Breast epithelium (tissue), 4 donors: ENCODE measurements around the gene NEK6. TPM values are rescaled to one million over a fixed set of nuclear protein-coding genes. Genes with fewer than 3 reads are reported as not detected.
"Not testable (repeated sequence)": the region's sequence is repeated elsewhere in the genome, so short reads cannot be mapped to it uniquely, and the experiment has no call there.

Experiments
- DNase-seq, 2 donors: peaks; one replicate each; pipeline ENCODE4 v3.0.0-alpha.2; 2019; ENCODE audit warnings: low spot score in 2 of 2
- H3K27ac ChIP-seq, 2 donors: fragments of 200-600 bp; sonication (generic) in 1 of 2; one replicate each; pipeline ENCODE4 v1.5.1; 2016 to 2019; ENCODE audit warnings: mild to moderate bottlenecking in 1 of 2
- H3K27me3 ChIP-seq, 2 donors: fragments of 200-600 bp; sonication (generic) in 1 of 2; one replicate each; pipeline versions ENCODE4 v1.5.1 to v1.6.0; 2017 to 2019; ENCODE audit warnings: control low read depth in 1 of 2, mild to moderate bottlenecking in 1 of 2
- H3K36me3 ChIP-seq: fragments of 200-600 bp; one replicate; pipeline ENCODE4 v1.5.1; 2019
- H3K4me1 ChIP-seq, 2 donors: fragments of 200-600 bp; sonication (generic); one replicate each; pipeline ENCODE4 v1.5.1; 2016 to 2019; ENCODE audit warnings: control low read depth in 1 of 2
- H3K4me3 ChIP-seq, 3 donors: fragments of 200-600 bp; sonication (generic); 1 replicate in 2 of 3; 2 replicates in 1 of 3; pipeline ENCODE4 v1.5.1; 2016 to 2019; ENCODE audit warnings: mild to moderate bottlenecking in 3 of 3, moderate library complexity in 2 of 3
- H3K9me3 ChIP-seq, 2 donors: fragments of 200-600 bp; sonication (generic) in 1 of 2; one replicate each; pipeline ENCODE4 v1.5.1; 2016 to 2019; ENCODE audit warnings: control low read depth in 1 of 2
- CTCF ChIP-seq, 3 donors: fragments of 450-650 bp; IDR thresholded peaks; one replicate each; pipeline ENCODE4 v1.5.1; 2016 to 2017; ENCODE audit warnings: antibody characterized with exemption in 3 of 3, mild to moderate bottlenecking in 3 of 3, moderate library complexity in 3 of 3
- POLR2A ChIP-seq: fragments of 450-650 bp; IDR thresholded peaks from one replicate; pipeline ENCODE4 v1.6.1; 2016; ENCODE audit warnings: antibody characterized with exemption, mild to moderate bottlenecking, moderate library complexity
- POLR2AphosphoS5 ChIP-seq, 3 donors: sonication (generic); formaldehyde crosslinking; IDR thresholded peaks; one replicate each; pipeline ENCODE4 v1.6.1; 2017; ENCODE audit warnings: antibody characterized with exemption in 3 of 3
- intact Hi-C: fragments of 100-400 bp; cut with DNase I; formaldehyde crosslinking; loops from one replicate; pipeline ENCODE4 v1.15.1; 2023; ENCODE audit warnings: low total_unique reads
- total RNA-seq, 3 donors: library from RNA; depleted of rRNA; stranded (reverse); fragments of >200 nt; gene quantifications; one replicate each; pipeline ENCODE4 v1.1.0, GENCODE V29; 2016

Gene NEK6
- total RNA-seq, 3 donors from 2014 or later = 17.8 to 31.5 (median 22.2) TPM

- no peak overlapping the region for H3K27ac ChIP-seq
- H3K27me3 ChIP-seq = no peaks in the 10 kb centered on the region
- no peak overlapping the region for H3K4me3 ChIP-seq
- TF ChIP-seq POLR2A (no peak), CTCF (IDR thresholded peaks at IDR 0.05) (no peak), POLR2AphosphoS5 (IDR thresholded peaks at IDR 0.05) (no peak)
- H3K9me3 ChIP-seq = no peaks in the 10 kb centered on the region
- intact Hi-C loops = no loop called here
- no peaks in the 10 kb centered on the region for H3K36me3 ChIP-seq
- peak in 1 of 2 donors; percentile 43 for DNase-seq
- H3K4me1 ChIP-seq = no peaks in the 10 kb centered on the region
These were observed 9.7 kb upstream of the NEK6 start for GRCh38 chr9:124248066-124248465.

GRCh38 chr9:124248960-124249359 is 8.8 kb upstream of the NEK6 start:
- DNase-seq = peak in 1 of 2 donors; percentile 20
- H3K9me3 ChIP-seq = no peaks in the 10 kb centered on the region
- H3K36me3 ChIP-seq = no peaks in the 10 kb centered on the region
- no peak overlapping the region for H3K27ac ChIP-seq
- intact Hi-C loops = no loop called here
- no peak overlapping the region for H3K4me3 ChIP-seq
- H3K27me3 ChIP-seq = no peaks in the 10 kb centered on the region
- no peaks in the 10 kb centered on the region for H3K4me1 ChIP-seq
- TF ChIP-seq POLR2A = no peak
- no peak for TF ChIP-seq POLR2AphosphoS5 (IDR thresholded peaks at IDR 0.05)
- TF ChIP-seq CTCF (IDR thresholded peaks at IDR 0.05) = no peak

GRCh38 chr9:124251204-124251603 is 6.5 kb upstream of the NEK6 start:
- TF ChIP-seq CTCF (IDR thresholded peaks at IDR 0.05) (no peak), POLR2A (no peak), POLR2AphosphoS5 (IDR thresholded peaks at IDR 0.05) (no peak)
- DNase-seq = no peak
- H3K4me1 ChIP-seq = no peaks in the 10 kb centered on the region
- no peaks in the 10 kb centered on the region for H3K36me3 ChIP-seq
- H3K27me3 ChIP-seq = no peaks in the 10 kb centered on the region
- intact Hi-C loops = no loop called here
- no peak overlapping the region for H3K4me3 ChIP-seq
- H3K27ac ChIP-seq = no peak overlapping the region
- H3K9me3 ChIP-seq = no peaks in the 10 kb centered on the region

- Histone ChIP-seq H3K9me3 (no peaks in the 10 kb centered on the region), H3K4me3 (no peak overlapping the region), H3K27ac (no peak overlapping the region), H3K27me3 (no peaks in the 10 kb centered on the region), H3K36me3 (no peaks in the 10 kb centered on the region), H3K4me1 (no peaks in the 10 kb centered on the region)
- no peak for TF ChIP-seq POLR2AphosphoS5 (IDR thresholded peaks at IDR 0.05)
- TF ChIP-seq POLR2A = no peak
- TF ChIP-seq CTCF (IDR thresholded peaks at IDR 0.05) = no peak
- DNase-seq = no peak
- intact Hi-C loops = no loop called here
These were observed 6.0 kb upstream of the NEK6 start for GRCh38 chr9:124251605-124252378.

- H3K9me3 ChIP-seq, H3K36me3 ChIP-seq, intact Hi-C loops, H3K4me1 ChIP-seq, H3K27ac ChIP-seq, H3K27me3 ChIP-seq, DNase-seq, H3K4me3 ChIP-seq: not testable (repeated sequence)
These were observed 4.9 kb upstream of the NEK6 start for GRCh38 chr9:124252878-124253277.
